GM12872 (cell line): ENCODE results near the gene DLG5.

Experiments
- TF ChIP-seq, protein P1 (sequence below): IDR thresholded peaks from 3 replicates; pipeline ENCODE4 v1.5.1; 2011; ENCODE audit warnings: low read depth, mild to moderate bottlenecking, low read length, moderate library complexity; ENCODE audit not compliant: insufficient read depth

Gene DLG5

DNA sequence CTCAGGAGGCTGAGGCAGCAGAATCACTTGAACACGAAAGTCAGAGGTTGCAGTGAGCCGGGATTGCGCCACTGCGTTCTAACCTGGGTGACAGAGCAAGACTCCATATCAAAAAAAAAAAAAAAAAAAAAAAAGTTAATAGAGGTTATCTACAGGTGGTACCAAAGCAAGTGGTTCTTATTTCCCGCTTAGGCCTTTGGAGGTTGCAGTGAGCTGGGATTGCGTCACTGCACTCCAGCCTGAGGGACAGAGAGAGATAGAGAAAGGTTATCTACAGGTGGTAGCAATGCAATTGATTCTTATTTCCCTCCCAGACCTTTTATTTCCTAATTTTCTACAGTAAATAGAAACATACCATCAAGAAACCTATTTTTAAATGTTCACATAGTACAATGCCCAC lies 98.2 kb downstream of the DLG5 start:
- TF ChIP-seq, protein P1, sequence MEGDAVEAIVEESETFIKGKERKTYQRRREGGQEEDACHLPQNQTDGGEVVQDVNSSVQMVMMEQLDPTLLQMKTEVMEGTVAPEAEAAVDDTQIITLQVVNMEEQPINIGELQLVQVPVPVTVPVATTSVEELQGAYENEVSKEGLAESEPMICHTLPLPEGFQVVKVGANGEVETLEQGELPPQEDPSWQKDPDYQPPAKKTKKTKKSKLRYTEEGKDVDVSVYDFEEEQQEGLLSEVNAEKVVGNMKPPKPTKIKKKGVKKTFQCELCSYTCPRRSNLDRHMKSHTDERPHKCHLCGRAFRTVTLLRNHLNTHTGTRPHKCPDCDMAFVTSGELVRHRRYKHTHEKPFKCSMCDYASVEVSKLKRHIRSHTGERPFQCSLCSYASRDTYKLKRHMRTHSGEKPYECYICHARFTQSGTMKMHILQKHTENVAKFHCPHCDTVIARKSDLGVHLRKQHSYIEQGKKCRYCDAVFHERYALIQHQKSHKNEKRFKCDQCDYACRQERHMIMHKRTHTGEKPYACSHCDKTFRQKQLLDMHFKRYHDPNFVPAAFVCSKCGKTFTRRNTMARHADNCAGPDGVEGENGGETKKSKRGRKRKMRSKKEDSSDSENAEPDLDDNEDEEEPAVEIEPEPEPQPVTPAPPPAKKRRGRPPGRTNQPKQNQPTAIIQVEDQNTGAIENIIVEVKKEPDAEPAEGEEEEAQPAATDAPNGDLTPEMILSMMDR, result no peak

DNA sequence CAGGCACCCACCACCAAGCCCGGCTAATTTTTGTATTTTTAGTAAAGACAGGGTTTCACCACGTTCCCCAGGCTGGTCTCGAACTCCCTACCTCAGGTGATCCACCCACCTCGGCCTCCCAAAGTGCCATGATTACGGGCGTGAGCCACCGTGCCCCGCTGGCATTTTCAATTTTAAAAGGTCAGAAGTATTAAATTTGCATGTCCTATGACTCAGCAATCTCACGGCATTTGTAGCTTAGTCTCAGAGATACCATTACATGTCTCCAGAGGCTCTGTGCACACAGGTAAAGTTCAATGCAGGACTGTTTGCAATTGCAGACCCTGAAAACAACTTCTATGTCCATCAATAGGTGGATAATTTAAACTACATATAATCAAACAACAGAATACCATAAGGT lies 99.2 kb downstream of the DLG5 start:
- TF ChIP-seq, protein P1, result no peak

GRCh38 chr10:77825965-77826364 lies 100.6 kb downstream of the DLG5 start:
- TF ChIP-seq, protein P1, result no peak

GRCh38 chr10:77824908-77825307 lies 101.6 kb downstream of the DLG5 start:
- TF ChIP-seq, protein P1, result no peak

DNA sequence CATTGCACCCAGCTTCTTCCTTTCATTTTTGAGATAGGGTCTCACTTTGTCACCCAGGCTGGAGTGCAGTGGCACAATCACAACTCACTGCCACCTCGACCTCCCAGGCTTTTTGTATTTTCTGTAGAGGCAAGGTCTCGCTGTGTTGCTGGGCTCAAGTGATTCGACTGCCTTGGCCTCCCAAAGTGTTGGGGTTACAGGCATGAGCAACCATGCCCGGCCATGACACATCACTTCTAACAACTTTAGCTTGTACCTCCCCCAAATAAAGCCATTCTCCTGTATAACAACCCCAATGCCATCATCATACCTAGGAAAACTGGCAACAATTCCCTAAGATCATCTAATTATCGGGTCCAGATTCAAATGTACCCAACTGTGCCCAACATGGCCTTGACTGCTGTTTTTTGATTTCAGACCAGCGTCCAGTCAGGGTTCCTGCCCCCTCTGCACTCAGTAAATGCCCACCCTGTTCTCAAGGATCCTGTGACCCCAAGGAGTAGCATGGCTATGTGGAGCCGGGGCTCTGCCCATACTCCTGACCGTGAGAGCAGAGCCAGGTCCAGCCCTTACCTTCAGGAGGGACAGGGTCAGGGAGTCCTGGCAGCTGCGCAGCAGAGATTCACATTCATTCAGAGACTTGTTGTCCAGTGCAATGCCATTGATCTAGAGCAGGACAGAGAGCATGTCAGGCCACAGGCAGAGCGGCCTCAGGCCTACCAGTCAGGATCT lies 102.6 kb downstream of the DLG5 start:
- TF ChIP-seq, protein P1, result no peak

GRCh38 chr10:77821551-77821950 lies 105.0 kb downstream of the DLG5 start:
- TF ChIP-seq, protein P1, result no peak

- TF ChIP-seq, protein P1, result no peak
Observed at GRCh38 chr10:77821036-77821435, 105.5 kb downstream of the DLG5 start.
